Ecto neural progenitor cell (in vitro differentiated cells): ENCODE results near the gene SHC3.

Source experiments
- DNase-seq: peaks from one replicate; pipeline ENCODE4 v3.0.0-alpha.2; 2018; ENCODE audit warnings: low spot score

Gene SHC3

GRCh38 chr9:89154651-89155336 lies 23.8 kb downstream of the SHC3 start:
- no peak for DNase-seq

GRCh38 chr9:89154218-89154617 lies 24.4 kb downstream of the SHC3 start:
- DNase-seq = no peak

GRCh38 chr9:89153232-89154017 lies 25.2 kb downstream of the SHC3 start:
- no peak for DNase-seq

GRCh38 chr9:89149726-89150125 lies 28.9 kb downstream of the SHC3 start:
- DNase-seq = no peak

- DNase-seq = no peak
Observed at GRCh38 chr9:89145097-89145496, 33.5 kb downstream of the SHC3 start.

GRCh38 chr9:89144238-89144637 lies 34.4 kb downstream of the SHC3 start:
- DNase-seq = no peak

GRCh38 chr9:89143266-89143665 lies 35.4 kb downstream of the SHC3 start:
- DNase-seq = no peak

- no peak for DNase-seq
Observed at GRCh38 chr9:89139455-89139854, 39.2 kb downstream of the SHC3 start.

- no peak for DNase-seq
Observed at GRCh38 chr9:89138463-89139390, 39.9 kb downstream of the SHC3 start.

GRCh38 chr9:89137542-89138462 lies 40.8 kb downstream of the SHC3 start:
- no peak for DNase-seq

- DNase-seq = no peak
Observed at GRCh38 chr9:89135591-89136166, 42.9 kb downstream of the SHC3 start.

GRCh38 chr9:89134709-89135108 lies 43.9 kb downstream of the SHC3 start:
- no peak for DNase-seq

- DNase-seq = no peak
Observed at GRCh38 chr9:89122949-89123348, 55.7 kb downstream of the SHC3 start.

GRCh38 chr9:89120704-89121103 lies 57.9 kb downstream of the SHC3 start:
- DNase-seq = no peak

GRCh38 chr9:89116805-89117192 lies 61.8 kb downstream of the SHC3 start:
- DNase-seq = no peak

GRCh38 chr9:89116064-89116804 lies 62.4 kb downstream of the SHC3 start:
- DNase-seq = no peak

- DNase-seq = no peak
Observed at GRCh38 chr9:89115426-89115825, 63.2 kb downstream of the SHC3 start.

- DNase-seq = no peak
Observed at GRCh38 chr9:89114741-89115140, 63.9 kb downstream of the SHC3 start.

- DNase-seq = no peak
Observed at GRCh38 chr9:89113851-89114250, 64.8 kb downstream of the SHC3 start.

- no peak for DNase-seq
Observed at GRCh38 chr9:89112243-89112642, 66.4 kb downstream of the SHC3 start.
